ENCODE results near the gene ERCC8. TPM values are rescaled to one million over a fixed set of nuclear protein-coding genes. Genes with fewer than 3 reads are reported as not detected.

The ERCC8 gene
- total RNA-seq, 1 donor from 2014 or later, result 15.3 TPM

DNA sequence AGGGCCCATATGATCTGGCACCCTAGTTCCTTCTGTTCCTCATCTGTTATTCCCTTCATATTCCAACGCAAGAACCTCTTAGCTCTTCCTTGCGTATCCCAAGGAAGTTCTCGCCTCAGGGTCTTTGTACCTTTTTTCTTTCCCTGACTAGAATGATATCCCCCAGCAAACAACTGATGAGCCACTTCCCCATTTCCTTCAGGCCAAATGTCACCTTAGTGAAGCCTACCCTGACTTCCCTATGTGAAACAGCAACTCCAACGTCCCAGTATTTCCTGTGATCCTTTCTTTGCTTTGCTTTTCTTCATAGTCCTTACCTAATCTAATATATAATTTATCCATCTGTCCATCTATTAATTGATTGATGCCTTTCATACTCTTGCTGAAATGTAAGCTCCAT is 47.9 kb downstream of the ERCC8 start:
- DNase-seq (ENCODE audit: low spot score), result no peak
- H3K27me3 Mint-ChIP-seq (ENCODE audit: unreplicated experiment), result no peaks in the 10 kb centered on the region
- peaks cover 12% of the 10 kb centered on the region for H3K36me3 Mint-ChIP-seq (ENCODE audit: low read depth, unreplicated experiment)
- H3K4me3 Mint-ChIP-seq (ENCODE audit: unreplicated experiment), result no peak overlapping the region
- TF ChIP-seq, protein P1, sequence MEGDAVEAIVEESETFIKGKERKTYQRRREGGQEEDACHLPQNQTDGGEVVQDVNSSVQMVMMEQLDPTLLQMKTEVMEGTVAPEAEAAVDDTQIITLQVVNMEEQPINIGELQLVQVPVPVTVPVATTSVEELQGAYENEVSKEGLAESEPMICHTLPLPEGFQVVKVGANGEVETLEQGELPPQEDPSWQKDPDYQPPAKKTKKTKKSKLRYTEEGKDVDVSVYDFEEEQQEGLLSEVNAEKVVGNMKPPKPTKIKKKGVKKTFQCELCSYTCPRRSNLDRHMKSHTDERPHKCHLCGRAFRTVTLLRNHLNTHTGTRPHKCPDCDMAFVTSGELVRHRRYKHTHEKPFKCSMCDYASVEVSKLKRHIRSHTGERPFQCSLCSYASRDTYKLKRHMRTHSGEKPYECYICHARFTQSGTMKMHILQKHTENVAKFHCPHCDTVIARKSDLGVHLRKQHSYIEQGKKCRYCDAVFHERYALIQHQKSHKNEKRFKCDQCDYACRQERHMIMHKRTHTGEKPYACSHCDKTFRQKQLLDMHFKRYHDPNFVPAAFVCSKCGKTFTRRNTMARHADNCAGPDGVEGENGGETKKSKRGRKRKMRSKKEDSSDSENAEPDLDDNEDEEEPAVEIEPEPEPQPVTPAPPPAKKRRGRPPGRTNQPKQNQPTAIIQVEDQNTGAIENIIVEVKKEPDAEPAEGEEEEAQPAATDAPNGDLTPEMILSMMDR (IDR thresholded peaks at IDR 0.05; ENCODE audit: unreplicated experiment), result no peak
- no peaks in the 10 kb centered on the region for H3K4me1 Mint-ChIP-seq (ENCODE audit: unreplicated experiment)
- H3K27ac Mint-ChIP-seq (ENCODE audit: unreplicated experiment), result no peak overlapping the region
- no peaks in the 10 kb centered on the region for H3K9me3 Mint-ChIP-seq (ENCODE audit: unreplicated experiment)

DNA sequence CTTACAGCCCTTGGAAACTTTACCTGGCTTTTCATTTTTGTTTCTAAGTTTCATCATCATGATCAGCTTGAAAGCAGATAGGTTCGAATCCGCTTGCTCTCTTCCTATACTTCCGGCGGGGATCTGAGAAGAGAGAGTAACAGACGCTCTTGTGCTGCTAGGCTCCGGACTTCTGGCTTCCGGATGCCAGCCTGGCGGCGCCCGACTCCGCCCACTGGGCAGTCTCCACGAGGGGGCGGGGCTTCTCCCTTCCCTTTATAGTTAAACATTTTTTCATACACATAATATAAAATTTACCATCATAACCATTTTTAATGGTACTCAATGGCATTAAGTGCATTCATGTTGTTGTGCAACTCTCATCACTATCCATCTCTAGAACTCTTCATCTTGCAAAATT is 51.3 kb downstream of the ERCC8 start:
- no peaks in the 10 kb centered on the region for H3K27me3 Mint-ChIP-seq (ENCODE audit: unreplicated experiment)

DNA sequence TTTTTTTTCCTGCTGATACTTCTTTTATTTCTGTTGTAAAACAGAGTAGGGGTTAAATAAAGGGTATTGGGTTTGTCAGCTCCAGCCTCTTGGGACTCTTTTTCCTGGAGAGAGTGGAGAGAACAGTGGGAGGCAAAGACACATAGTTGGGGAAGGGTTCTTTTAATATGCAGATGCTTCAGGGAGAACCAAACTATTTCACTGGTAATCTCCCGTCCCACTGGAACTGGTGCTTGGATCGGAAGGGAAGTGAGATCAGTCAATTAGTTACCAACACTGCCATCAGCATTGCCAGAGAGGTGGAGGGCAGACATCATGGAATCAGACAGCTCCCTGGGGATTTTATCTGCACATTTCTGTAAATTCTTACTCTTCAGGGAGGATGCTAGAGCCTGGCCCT is 53.2 kb downstream of the ERCC8 start:
- no peak overlapping the region for H3K27ac Mint-ChIP-seq (ENCODE audit: unreplicated experiment)
- no peak for DNase-seq (ENCODE audit: low spot score)
- TF ChIP-seq, protein P1 (IDR thresholded peaks at IDR 0.05; ENCODE audit: unreplicated experiment), result no peak
- no peaks in the 10 kb centered on the region for H3K4me1 Mint-ChIP-seq (ENCODE audit: unreplicated experiment)
- H3K4me3 Mint-ChIP-seq (ENCODE audit: unreplicated experiment), result no peak overlapping the region
- no peaks in the 10 kb centered on the region for H3K9me3 Mint-ChIP-seq (ENCODE audit: unreplicated experiment)
- no peaks in the 10 kb centered on the region for H3K27me3 Mint-ChIP-seq (ENCODE audit: unreplicated experiment)
- peaks cover 16% of the 10 kb centered on the region for H3K36me3 Mint-ChIP-seq (ENCODE audit: low read depth, unreplicated experiment)

More for the DNA sequence above, 51.3 kb downstream of the ERCC8 start:
- H3K9me3 Mint-ChIP-seq (ENCODE audit: unreplicated experiment), result no peaks in the 10 kb centered on the region
- DNase-seq (ENCODE audit: low spot score), result no peak
- H3K4me3 Mint-ChIP-seq (ENCODE audit: unreplicated experiment), result no peak overlapping the region
- no peak overlapping the region for H3K27ac Mint-ChIP-seq (ENCODE audit: unreplicated experiment)
- H3K36me3 Mint-ChIP-seq (ENCODE audit: low read depth, unreplicated experiment), result peaks cover 16% of the 10 kb centered on the region
- H3K4me1 Mint-ChIP-seq (ENCODE audit: unreplicated experiment), result no peaks in the 10 kb centered on the region
- TF ChIP-seq, protein P1 (IDR thresholded peaks at IDR 0.05; ENCODE audit: unreplicated experiment), result no peak

DNA sequence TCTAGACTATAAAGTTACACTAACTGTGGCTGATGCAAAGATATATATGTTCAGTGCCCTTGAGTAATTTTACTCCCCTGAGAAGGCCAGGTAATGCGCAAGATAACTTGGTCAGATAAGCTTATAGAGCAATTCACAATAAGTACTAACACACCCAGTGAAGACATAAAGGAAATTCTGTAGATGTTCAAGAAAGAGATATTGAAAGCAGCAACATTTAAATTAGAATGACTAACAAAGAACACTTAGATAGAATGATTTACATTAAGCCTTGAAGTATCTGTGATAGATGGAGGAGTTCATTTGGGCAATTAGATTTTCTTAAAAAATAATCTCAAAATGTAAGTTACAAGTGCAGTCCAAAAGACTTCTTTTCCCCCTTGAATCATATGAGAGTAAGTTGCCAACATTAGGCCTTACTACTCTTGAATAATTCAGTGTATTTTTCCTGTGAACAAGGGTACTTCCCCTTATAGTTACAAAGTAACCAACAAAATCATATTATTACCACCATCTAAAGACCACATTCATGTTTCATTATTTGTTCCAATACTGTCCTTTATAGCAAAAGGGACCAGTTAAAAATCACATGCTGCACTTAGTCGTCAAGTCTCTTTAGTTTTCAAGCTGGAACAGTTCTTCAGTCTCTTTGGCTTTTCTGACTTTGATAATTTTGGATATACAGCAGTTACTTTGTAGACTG is 56.4 kb downstream of the ERCC8 start:
- H3K36me3 Mint-ChIP-seq (ENCODE audit: low read depth, unreplicated experiment), result peaks cover 10% of the 10 kb centered on the region
- DNase-seq (ENCODE audit: low spot score), result no peak
- TF ChIP-seq, protein P1 (IDR thresholded peaks at IDR 0.05; ENCODE audit: unreplicated experiment), result no peak
- no peak overlapping the region for H3K27ac Mint-ChIP-seq (ENCODE audit: unreplicated experiment)
- H3K4me3 Mint-ChIP-seq (ENCODE audit: unreplicated experiment), result no peak overlapping the region
- no peaks in the 10 kb centered on the region for H3K4me1 Mint-ChIP-seq (ENCODE audit: unreplicated experiment)
- H3K9me3 Mint-ChIP-seq (ENCODE audit: unreplicated experiment), result no peaks in the 10 kb centered on the region
- no peaks in the 10 kb centered on the region for H3K27me3 Mint-ChIP-seq (ENCODE audit: unreplicated experiment)

DNA sequence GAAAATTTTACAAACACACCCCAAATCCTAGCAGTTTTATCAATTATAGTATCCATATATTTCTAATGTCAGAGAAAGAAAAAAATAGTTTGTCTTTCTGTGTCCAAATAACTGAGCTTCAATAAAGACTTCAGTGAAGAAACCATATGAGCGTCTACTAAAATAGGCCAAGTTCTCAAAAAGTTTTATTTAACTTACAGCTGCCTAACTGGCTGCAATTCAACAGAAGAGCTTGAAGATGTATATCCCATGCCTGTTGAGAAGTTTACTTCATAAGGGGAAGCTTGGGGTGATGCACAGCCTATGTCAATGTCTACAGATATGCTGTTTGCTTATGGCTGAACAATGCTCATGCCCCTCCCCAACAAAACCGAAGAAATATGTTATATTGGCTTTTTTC is 57.1 kb downstream of the ERCC8 start:
- no peaks in the 10 kb centered on the region for H3K4me1 Mint-ChIP-seq (ENCODE audit: unreplicated experiment)
- H3K27ac Mint-ChIP-seq (ENCODE audit: unreplicated experiment), result no peak overlapping the region
- TF ChIP-seq, protein P1 (IDR thresholded peaks at IDR 0.05; ENCODE audit: unreplicated experiment), result no peak
- peaks cover 6% of the 10 kb centered on the region for H3K36me3 Mint-ChIP-seq (ENCODE audit: low read depth, unreplicated experiment)
- H3K4me3 Mint-ChIP-seq (ENCODE audit: unreplicated experiment), result no peak overlapping the region
- H3K9me3 Mint-ChIP-seq (ENCODE audit: unreplicated experiment), result no peaks in the 10 kb centered on the region
- no peaks in the 10 kb centered on the region for H3K27me3 Mint-ChIP-seq (ENCODE audit: unreplicated experiment)
- DNase-seq (ENCODE audit: low spot score), result no peak

All from endothelial cell (in vitro differentiated cells).